HEK293T (cell line): ENCODE measurements around the gene WDR45B.

Experiments used
- CTCF ChIA-PET: fragments of 350-600 bp; formaldehyde crosslinking; extraction: SDS; loops from one replicate; lab custom pipeline; 2021; ENCODE audit warnings: antibody characterized with exemption, inconsistent platforms; lab: Yijun Ruan, JAX
- POLR2A ChIA-PET: fragments of 350-600 bp; formaldehyde crosslinking; extraction: SDS; loops from one replicate; lab custom pipeline; 2020; ENCODE audit warnings: antibody characterized with exemption, inconsistent platforms; lab: Yijun Ruan, JAX
- DNase-seq: peaks from one replicate; pipeline ENCODE4 v3.0.0; 2012; ENCODE audit warnings: mixed read lengths; ENCODE audit errors: extremely low spot score
- ARNT ChIP-seq: fragments of 450-650 bp; IDR thresholded peaks from 2 replicates; pipeline ENCODE4 v1.6.1; 2017; ENCODE audit warnings: mild to moderate bottlenecking
- BHLHE40 ChIP-seq: fragments of 450-650 bp; IDR thresholded peaks from 2 replicates; pipeline ENCODE4 v1.6.1; 2016; ENCODE audit warnings: mild to moderate bottlenecking, moderate library complexity, borderline replicate concordance
- CTBP1 ChIP-seq: fragments of 450-650 bp; IDR thresholded peaks from 2 replicates; pipeline ENCODE4 v1.6.1; 2016; ENCODE audit warnings: borderline replicate concordance
- ELF4 ChIP-seq: fragments of 450-650 bp; IDR thresholded peaks from 2 replicates; pipeline ENCODE4 v1.6.1; 2017; ENCODE audit warnings: antibody characterized with exemption
- FOXA1 ChIP-seq: fragments of 450-650 bp; IDR thresholded peaks from 2 replicates; pipeline ENCODE4 v1.6.1; 2016; ENCODE audit warnings: mild to moderate bottlenecking
- FOXK2 ChIP-seq: fragments of 450-650 bp; IDR thresholded peaks from 2 replicates; pipeline ENCODE4 v1.6.1; 2016; ENCODE audit warnings: mild to moderate bottlenecking
- FOXM1 ChIP-seq: fragments of 450-650 bp; IDR thresholded peaks from 2 replicates; pipeline ENCODE4 v1.6.1; 2017; ENCODE audit warnings: mild to moderate bottlenecking, borderline replicate concordance
- HDGF ChIP-seq: fragments of 450-650 bp; IDR thresholded peaks from 2 replicates; pipeline ENCODE4 v1.6.1; 2017; ENCODE audit warnings: antibody characterized with exemption, borderline replicate concordance
- L3MBTL2 ChIP-seq: fragments of 450-650 bp; conservative IDR thresholded peaks from 2 replicates; pipeline ENCODE4 v1.6.1; 2016; ENCODE audit warnings: mild to moderate bottlenecking
- LEF1 ChIP-seq: fragments of 450-650 bp; IDR thresholded peaks from 2 replicates; pipeline ENCODE4 v1.6.1; 2017; ENCODE audit warnings: mild to moderate bottlenecking, borderline replicate concordance
- NFRKB ChIP-seq: fragments of 450-650 bp; IDR thresholded peaks from 2 replicates; pipeline ENCODE4 v1.6.1; 2016; ENCODE audit warnings: mild to moderate bottlenecking, moderate library complexity
- SP1 ChIP-seq: fragments of 450-650 bp; IDR thresholded peaks from 2 replicates; pipeline ENCODE4 v1.6.1; 2017
- SUZ12 ChIP-seq: fragments of 450-650 bp; IDR thresholded peaks from 2 replicates; pipeline ENCODE4 v1.6.1; 2016; ENCODE audit warnings: mild to moderate bottlenecking
- TARDBP ChIP-seq: fragments of 450-650 bp; IDR thresholded peaks from 2 replicates; pipeline ENCODE4 v1.6.1; 2016
- ZNF384 ChIP-seq: fragments of 450-650 bp; IDR thresholded peaks from 2 replicates; pipeline ENCODE4 v1.6.1; 2016
- TF ChIP-seq, protein P1 (sequence below): fragments of 450-650 bp; IDR thresholded peaks from 2 replicates; pipeline ENCODE4 v1.6.1; 2016

Gene WDR45B

DNA sequence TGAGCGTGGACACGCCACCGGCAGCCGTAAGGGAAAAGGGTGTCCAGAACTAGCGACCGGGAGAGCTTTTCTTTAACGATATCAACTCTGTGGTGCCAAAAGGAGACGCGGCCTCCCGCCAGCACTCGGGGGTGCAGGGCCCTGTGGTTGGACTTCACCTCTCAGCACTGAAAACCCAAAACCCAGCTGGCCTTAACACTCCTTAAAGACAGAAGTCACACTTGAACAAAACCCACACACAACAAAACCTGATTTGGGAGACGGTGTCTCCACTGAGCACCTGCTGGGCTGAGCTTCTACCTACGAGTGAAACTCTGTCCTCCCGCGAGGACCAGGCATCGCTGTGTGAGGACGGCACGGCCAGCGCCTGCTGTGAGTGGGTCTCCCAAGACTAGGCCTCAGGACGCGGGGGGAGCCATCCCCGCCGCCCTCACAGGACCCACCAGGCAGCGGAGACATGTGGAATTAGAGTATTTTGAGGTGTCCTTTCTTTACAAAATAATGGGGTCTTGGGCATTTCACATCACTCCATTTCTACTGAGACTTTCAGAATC is 46.7 kb downstream of the WDR45B start:
- ChIA-PET POLR2A (no interaction called here), CTCF (interaction anchor here (0.6 kb wide), 1 partner anchor 17 kb away, joined by 3 read pairs; no protein-coding TSS in a partner anchor)
- TF ChIP-seq CTBP1 (no peak), TARDBP (no peak), L3MBTL2 (no peak), FOXK2 (no peak), SP1 (no peak), ARNT (no peak)
- TF ChIP-seq, protein P1, sequence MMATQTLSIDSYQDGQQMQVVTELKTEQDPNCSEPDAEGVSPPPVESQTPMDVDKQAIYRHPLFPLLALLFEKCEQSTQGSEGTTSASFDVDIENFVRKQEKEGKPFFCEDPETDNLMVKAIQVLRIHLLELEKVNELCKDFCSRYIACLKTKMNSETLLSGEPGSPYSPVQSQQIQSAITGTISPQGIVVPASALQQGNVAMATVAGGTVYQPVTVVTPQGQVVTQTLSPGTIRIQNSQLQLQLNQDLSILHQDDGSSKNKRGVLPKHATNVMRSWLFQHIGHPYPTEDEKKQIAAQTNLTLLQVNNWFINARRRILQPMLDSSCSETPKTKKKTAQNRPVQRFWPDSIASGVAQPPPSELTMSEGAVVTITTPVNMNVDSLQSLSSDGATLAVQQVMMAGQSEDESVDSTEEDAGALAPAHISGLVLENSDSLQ = no peak
- DNase-seq = no peak

DNA sequence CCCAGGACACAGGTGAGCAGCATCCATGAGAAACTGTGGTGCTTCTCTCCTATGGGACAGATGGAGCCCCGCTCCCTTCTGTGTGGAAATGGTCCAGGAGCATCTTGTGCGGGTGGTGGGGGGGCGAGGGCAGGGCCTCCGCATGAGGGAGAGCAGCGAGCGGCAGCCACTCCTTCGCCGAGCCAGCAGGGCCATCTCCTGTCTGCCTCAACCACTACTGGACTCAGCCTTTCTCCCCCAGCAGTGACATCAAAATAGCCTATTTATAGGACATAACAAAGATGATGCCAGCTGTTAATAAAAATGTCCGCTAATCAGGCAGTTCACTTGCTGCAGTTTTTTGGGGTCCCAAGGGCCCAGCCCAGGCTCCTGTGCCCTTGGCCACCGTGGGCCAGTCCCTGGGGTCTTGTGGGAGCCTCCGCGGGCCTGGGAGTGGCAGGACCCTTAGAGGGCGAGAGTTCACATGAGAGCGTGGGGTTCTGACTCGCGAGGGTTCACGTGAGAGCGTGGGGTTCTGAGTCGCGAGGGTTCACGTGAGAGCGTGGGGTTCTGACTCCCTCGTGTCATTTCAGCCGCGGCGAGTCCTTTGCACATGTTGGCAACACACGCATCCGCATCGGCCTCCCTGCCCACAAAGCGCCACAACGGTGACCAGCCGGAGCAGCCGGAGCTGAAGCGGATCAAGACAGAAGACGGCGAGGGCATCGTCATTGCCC is 47.4 kb downstream of the WDR45B start:
- DNase-seq = no peak
- ChIA-PET CTCF (no interaction called here), POLR2A (no interaction called here)
- TF ChIP-seq TARDBP = no peak
- no peak for TF ChIP-seq ARNT
- TF ChIP-seq FOXA1 = no peak
- no peak for TF ChIP-seq SUZ12
- no peak for TF ChIP-seq ZNF384
- TF ChIP-seq FOXK2 = no peak
- TF ChIP-seq, protein P1 = no peak
- TF ChIP-seq BHLHE40 = no peak
- no peak for TF ChIP-seq L3MBTL2
- no peak for TF ChIP-seq SP1
- TF ChIP-seq ELF4 = no peak
- TF ChIP-seq HDGF = no peak
- TF ChIP-seq CTBP1 = no peak
- TF ChIP-seq NFRKB = no peak
- no peak for TF ChIP-seq FOXM1
- TF ChIP-seq LEF1 = no peak

- no peak for DNase-seq
- ChIA-PET CTCF (interaction anchor here (0.6 kb wide), 1 partner anchor 325 kb away, joined by 3 read pairs; no protein-coding TSS in a partner anchor), POLR2A (no interaction called here)
- no peak for TF ChIP-seq SUZ12
- no peak for TF ChIP-seq ARNT
- TF ChIP-seq ZNF384 = no peak
- TF ChIP-seq, protein P1 = no peak
- no peak for TF ChIP-seq LEF1
Measured at GRCh38 chr17:82599674-82600661, 48.3 kb downstream of the WDR45B start.

DNA sequence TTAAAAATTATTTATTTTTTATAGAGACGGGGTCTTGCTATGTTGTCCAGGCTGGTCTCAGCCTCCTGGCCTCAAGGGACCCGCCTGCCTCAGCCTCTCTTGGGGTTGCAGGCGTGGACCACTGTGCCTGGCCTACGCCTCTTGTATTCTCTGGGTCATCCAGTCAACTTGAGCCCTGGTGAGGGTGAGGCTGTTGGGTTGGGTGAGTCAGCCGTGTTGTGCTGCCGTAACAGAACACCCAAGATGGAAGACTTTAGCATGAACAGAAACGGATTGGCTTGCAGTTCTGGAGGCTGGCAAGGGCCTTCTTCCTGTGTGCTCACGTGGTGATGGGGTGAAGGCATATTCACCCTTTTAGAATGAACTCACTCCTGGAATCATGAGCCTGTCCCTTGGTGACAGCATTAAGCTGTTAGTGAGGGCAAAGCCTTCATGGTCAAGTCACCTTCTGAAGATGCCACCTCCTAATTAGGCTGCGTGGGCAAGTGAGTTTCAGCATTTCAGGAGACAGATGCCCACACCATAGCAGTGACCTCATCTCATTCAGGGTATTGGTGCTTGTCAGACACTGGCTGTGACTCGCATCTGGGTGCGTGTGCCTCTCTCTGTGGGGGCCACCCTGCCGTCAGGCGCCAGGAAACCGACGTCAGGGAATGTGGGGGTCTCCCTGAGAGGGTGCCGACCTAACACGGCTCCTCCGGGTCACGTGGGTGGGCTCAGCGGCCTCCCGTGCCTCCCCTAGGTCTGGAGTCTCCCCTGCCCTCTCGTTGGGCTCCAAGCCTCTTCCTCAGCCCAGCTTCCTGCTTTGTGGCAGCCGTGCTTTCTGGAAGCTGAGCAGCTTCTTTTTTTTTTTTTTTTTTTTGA is 49.8 kb downstream of the WDR45B start:
- ChIA-PET CTCF (no interaction called here), POLR2A (no interaction called here)
- TF ChIP-seq TARDBP (no peak), LEF1 (no peak), ARNT (no peak), FOXM1 (no peak), SP1 (no peak), ELF4 (no peak), FOXA1 (no peak), ZNF384 (no peak), CTBP1 (no peak), SUZ12 (no peak), L3MBTL2 (no peak), FOXK2 (no peak), HDGF (no peak), BHLHE40 (no peak), NFRKB (no peak)
- TF ChIP-seq, protein P1 = no peak
- DNase-seq = no peak
